ENCODE results near the gene BEST4. TPM values are rescaled to one million over a fixed set of nuclear protein-coding genes. Genes with fewer than 3 reads are reported as not detected.
A peak's percentile ranks its signal among the peaks of the same experiment; 100 is the strongest.

BEST4 gene
- total and polyA plus RNA-seq, 2 of the 13 experiments (the other 11 are each of a cell fraction or from before 2014, with no cell fraction given): 0.77 to 1.4 TPM

- TF ChIP-seq REPIN1 (CRISPR knock-in tag; IDR thresholded peaks at IDR 0.05; ENCODE audit: borderline replicate concordance, low read depth): peak; percentile 72
- peak; percentile 79 for TF ChIP-seq HNF4A (CRISPR knock-in tag; IDR thresholded peaks at IDR 0.05)
- TF ChIP-seq, protein P1, sequence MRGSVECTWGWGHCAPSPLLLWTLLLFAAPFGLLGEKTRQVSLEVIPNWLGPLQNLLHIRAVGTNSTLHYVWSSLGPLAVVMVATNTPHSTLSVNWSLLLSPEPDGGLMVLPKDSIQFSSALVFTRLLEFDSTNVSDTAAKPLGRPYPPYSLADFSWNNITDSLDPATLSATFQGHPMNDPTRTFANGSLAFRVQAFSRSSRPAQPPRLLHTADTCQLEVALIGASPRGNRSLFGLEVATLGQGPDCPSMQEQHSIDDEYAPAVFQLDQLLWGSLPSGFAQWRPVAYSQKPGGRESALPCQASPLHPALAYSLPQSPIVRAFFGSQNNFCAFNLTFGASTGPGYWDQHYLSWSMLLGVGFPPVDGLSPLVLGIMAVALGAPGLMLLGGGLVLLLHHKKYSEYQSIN (CRISPR knock-in tag; IDR thresholded peaks at IDR 0.05; ENCODE audit: borderline replicate concordance): no peak
- peak; percentile 31; the same call in 1 of the 2 replicates for TF ChIP-seq MXD1 (CRISPR knock-in tag; IDR thresholded peaks at IDR 0.05)
- TF ChIP-seq ZFYVE20 (CRISPR knock-in tag; IDR thresholded peaks at IDR 0.05; ENCODE audit: borderline replicate concordance, low read depth): no peak
- TF ChIP-seq ZNF841 (CRISPR knock-in tag; IDR thresholded peaks at IDR 0.05; ENCODE audit: borderline replicate concordance): no peak
- no peak for TF ChIP-seq EEA1 (CRISPR knock-in tag; IDR thresholded peaks at IDR 0.05; ENCODE audit: borderline replicate concordance)
- TF ChIP-seq ATF1 (CRISPR knock-in tag; IDR thresholded peaks at IDR 0.05): no peak; the same call in 1 of the 2 replicates
- TF ChIP-seq, protein P2, sequence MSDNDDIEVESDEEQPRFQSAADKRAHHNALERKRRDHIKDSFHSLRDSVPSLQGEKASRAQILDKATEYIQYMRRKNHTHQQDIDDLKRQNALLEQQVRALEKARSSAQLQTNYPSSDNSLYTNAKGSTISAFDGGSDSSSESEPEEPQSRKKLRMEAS (IDR thresholded peaks at IDR 0.05): peak; percentile 99
- no peak for TF ChIP-seq ZFP36L2 (CRISPR knock-in tag; IDR thresholded peaks at IDR 0.05)
- TF ChIP-seq HNF1B (CRISPR knock-in tag; IDR thresholded peaks at IDR 0.05): peak; percentile 95
- no peak for TF ChIP-seq ZBTB33 (CRISPR knock-in tag; IDR thresholded peaks at IDR 0.05)
- 0 out of 2 replicates have a peak, but pooled peaks have one; percentile 27 for TF ChIP-seq ZBTB3 (CRISPR knock-in tag; IDR thresholded peaks at IDR 0.05; ENCODE audit: borderline replicate concordance, low read depth)
- no peak for TF ChIP-seq SP140L (CRISPR knock-in tag; IDR thresholded peaks at IDR 0.05; ENCODE audit: borderline replicate concordance)
- TF ChIP-seq KDM3A (CRISPR knock-in tag; IDR thresholded peaks at IDR 0.05; ENCODE audit: low read depth): no peak
- peak; percentile 97 for TF ChIP-seq RNF2 (conservative IDR thresholded peaks at IDR 0.05; ENCODE audit: low read depth)
- no peak for TF ChIP-seq SRSF4 (IDR thresholded peaks at IDR 0.05; ENCODE audit: low read depth, low read length, poor library complexity, severe bottlenecking)
- TF ChIP-seq ZNF180 (CRISPR knock-in tag; IDR thresholded peaks at IDR 0.05; ENCODE audit: borderline replicate concordance, low read depth): no peak
- no peak for TF ChIP-seq FOSL1 (CRISPR knock-in tag; IDR thresholded peaks at IDR 0.05; ENCODE audit: borderline replicate concordance)
- TF ChIP-seq POLR2A (IDR thresholded peaks at IDR 0.05; ENCODE audit: insufficient read depth in 1 of 2, low read depth in 2 of 2, low read length in 2 of 2): peak in 1 of 2 experiments; percentile 69; a peak in 2 of 4 replicates
- TF ChIP-seq ZFX (CRISPR knock-in tag; IDR thresholded peaks at IDR 0.05; ENCODE audit: low read depth): peak; percentile 91
- TF ChIP-seq IRX3 (CRISPR knock-in tag; IDR thresholded peaks at IDR 0.05; ENCODE audit: borderline replicate concordance, low read depth): no peak
- TF ChIP-seq, protein P3, sequence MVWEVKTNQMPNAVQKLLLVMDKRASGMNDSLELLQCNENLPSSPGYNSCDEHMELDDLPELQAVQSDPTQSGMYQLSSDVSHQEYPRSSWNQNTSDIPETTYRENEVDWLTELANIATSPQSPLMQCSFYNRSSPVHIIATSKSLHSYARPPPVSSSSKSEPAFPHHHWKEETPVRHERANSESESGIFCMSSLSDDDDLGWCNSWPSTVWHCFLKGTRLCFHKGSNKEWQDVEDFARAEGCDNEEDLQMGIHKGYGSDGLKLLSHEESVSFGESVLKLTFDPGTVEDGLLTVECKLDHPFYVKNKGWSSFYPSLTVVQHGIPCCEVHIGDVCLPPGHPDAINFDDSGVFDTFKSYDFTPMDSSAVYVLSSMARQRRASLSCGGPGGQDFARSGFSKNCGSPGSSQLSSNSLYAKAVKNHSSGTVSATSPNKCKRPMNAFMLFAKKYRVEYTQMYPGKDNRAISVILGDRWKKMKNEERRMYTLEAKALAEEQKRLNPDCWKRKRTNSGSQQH (CRISPR knock-in tag; IDR thresholded peaks at IDR 0.05; ENCODE audit: low read depth): peak; percentile 89
These were observed 19.5 kb upstream of the BEST4 start (continued) for GRCh38 chr1:44807364-44808062.

Measured in HepG2 (cell line).